Left renal cortex interstitium (tissue), 4 donors: Measurements from ENCODE around the gene SSU72. TPM values are rescaled to one million over a fixed set of nuclear protein-coding genes. Genes with fewer than 3 reads are reported as not detected.

Experiments used
- DNase-seq, 4 donors: peaks; one replicate each; pipeline ENCODE4 v3.0.0-alpha.2; 2013; ENCODE audit warnings: low read depth in 4 of 4, low spot score in 2 of 4, missing footprints in 1 of 4
- polyA plus RNA-seq, 4 donors: library from polyadenylated mRNA; unstranded; fragments of 120-200 nt; gene quantifications; one replicate each; pipeline ENCODE4 v1.2.1, GENCODE V29; 2013; ENCODE audit not compliant: insufficient read length in 4 of 4

SSU72 gene
- 10 to 100 TPM; 76.6 to 95.9 (median 82.9) TPM for polyA plus RNA-seq

GRCh38 chr1:1574721-1575537 is at the start of gene SSU72:
SSU72 (minus strand) TSS chr1:1574863; CDS start chr1:1574557, 306 bp downstream.
- peak in 3 of 4 donors; percentile 78 to 87 (median 78) for DNase-seq

- no peak for DNase-seq
These were observed 49.2 kb upstream of the SSU72 start for GRCh38 chr1:1623631-1624442.

DNA sequence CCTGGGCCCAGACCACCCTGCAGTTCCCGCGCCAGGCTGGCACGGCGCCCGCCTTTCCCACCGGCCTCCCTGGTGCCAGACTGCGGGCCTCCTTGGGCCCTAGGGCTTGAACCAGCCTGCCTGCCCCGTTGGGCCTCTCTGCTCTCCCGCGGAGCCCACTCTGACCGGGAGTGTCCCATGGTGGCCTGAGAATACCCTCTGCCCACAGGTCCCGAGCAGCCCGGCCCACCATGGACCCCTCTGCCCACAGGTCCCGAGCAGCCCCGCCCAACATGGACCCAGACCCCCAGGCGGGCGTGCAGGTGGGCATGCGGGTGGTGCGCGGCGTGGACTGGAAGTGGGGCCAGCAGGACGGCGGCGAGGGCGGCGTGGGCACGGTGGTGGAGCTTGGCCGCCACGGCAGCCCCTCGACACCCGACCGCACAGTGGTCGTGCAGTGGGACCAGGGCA is 48.5 kb upstream of the SSU72 start:
- DNase-seq: no peak

- DNase-seq: no peak
These were observed 48.1 kb upstream of the SSU72 start for GRCh38 chr1:1622788-1623094.

GRCh38 chr1:1622010-1622787 is 47.5 kb upstream of the SSU72 start:
- DNase-seq: no peak

GRCh38 chr1:1621173-1622009 is 46.7 kb upstream of the SSU72 start:
- DNase-seq: no peak

GRCh38 chr1:1620433-1621139 is 45.9 kb upstream of the SSU72 start:
- DNase-seq: no peak

DNA sequence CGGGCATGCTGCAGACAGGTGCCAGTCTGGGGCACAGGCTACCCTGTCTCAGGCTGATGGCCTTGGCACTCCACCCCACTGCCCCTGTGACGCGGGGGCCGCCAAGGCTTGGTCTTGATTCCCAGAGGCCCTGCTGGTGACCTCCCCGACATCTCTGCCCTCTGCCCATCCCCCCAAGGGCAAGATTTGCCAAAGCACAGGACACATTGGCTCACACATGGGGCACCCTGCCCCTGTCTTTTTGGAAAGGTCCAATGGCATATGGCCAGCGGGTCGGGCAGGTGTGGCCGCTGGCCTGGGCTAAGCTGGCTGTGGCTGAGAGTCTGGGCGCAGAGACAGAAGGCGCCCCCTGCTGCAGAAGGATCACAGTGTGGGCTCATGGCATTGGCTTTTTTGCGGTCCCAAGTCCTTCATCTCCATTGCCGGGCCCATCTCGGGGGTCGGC is 45.3 kb upstream of the SSU72 start:
- DNase-seq: no peak

GRCh38 chr1:1618396-1619068 is 43.9 kb upstream of the SSU72 start:
- DNase-seq: no peak

DNA sequence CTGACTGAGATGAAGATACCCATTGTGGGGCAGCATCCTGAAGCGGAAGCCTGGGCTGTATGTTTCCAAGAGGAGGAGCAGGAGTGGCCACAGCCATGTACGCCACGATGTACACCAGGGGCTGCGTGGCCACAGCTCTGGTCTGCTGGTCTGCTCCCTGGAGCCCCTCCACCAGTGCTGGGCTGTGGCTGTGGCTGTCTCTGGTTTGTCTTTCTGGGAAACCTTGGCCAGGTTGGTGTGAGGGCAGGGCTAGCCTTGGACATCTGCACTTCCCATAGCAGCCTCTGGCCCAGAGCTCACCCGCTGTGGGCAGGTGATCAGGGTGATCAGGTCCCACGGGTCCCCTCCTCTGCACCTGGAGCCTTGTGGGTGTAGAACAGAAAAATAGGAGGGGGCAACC is 43.3 kb upstream of the SSU72 start:
- no peak for DNase-seq

DNA sequence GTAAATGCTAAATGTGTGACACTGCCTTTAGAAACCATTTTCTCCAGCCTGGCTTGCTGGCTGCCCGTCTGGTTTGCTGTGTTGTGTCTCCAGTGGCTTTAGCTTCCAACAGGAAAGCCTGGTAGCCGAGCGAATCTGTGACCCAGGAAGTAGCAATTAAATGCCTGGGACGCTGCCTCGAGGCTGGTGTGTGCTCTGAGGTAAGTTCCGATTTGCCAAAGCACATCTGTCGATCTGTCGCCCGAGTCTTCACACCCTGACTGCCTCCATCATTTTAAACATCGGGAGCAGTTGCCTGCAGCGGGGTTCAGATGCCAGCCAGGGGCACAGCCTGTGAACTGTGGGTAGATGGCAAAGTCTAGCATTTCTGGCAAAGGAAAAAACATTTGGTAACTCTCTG is 42.9 kb upstream of the SSU72 start:
- DNase-seq: no peak

DNA sequence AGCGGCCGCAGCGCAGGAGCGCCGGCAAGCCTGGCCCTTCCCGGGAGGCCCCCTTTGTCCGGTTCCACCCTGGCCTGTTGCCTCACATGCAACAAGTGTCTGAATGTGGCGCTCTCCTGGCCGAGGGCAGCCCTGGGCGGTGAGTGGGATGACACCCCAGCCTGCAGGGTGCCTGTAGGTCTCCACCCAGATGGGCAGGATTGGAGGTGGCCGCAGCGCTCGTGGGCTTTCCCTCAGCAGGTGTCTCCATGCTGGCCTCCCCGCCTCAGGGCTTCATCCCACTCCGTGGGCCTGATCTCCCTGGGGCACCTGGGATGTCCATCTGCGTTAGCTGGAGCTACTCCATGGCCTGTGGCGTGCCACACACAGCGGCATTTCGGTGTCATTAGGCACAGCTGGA is 42.2 kb upstream of the SSU72 start:
- no peak for DNase-seq

GRCh38 chr1:1616045-1616790 is 41.6 kb upstream of the SSU72 start:
- DNase-seq: no peak

DNA sequence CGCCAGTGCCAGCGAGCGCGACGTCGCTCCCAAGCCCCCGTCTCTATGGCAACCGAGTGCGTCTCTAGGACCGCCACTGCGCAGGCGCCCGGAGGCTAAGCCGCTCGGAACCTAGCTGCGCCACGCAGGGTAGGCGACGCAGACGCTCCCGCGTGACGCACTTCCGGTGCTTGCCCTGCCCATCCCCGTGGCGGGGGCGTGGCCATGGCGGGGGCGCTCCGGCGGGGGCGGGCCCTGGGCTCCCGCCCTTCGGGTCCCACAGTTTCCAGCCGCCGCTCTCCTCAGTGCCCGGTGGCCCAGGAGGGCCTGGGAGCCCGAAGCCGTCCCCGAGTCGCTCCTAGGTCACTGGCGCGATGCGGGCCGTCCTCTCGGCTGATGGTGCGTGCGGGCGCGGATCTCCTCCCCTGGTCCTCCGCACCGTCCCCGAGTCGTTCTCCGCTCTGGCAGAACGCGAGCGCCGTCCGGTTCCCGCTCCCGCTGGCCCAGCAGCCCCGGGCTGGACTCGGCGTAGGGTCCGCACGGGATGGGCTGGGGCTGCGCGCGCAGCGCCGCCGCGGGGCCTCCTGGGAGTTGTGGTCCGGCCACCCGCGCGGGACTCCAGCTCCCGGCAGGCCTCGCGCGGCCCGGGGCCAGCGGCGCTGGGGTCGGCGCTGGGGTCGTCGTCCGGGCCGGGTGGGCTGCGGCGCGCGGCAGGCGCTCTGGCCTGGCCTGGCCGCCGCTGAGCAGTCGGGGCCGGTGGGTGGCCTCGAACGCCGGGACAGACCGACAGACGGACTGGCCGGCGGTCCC is 40.8 kb upstream of the SSU72 start, which contains the start of gene MIB2:
Gene MIB2 (plus strand): TSS at position 245 of the 789 bp plus-strand sequence. CDS start 7,953 bp downstream, outside the sequence.
- DNase-seq: peak in 3 of 4 donors; percentile 86 to 91 (median 86)

GRCh38 chr1:1614954-1615255 is 40.2 kb upstream of the SSU72 start:
- no peak for DNase-seq

DNA sequence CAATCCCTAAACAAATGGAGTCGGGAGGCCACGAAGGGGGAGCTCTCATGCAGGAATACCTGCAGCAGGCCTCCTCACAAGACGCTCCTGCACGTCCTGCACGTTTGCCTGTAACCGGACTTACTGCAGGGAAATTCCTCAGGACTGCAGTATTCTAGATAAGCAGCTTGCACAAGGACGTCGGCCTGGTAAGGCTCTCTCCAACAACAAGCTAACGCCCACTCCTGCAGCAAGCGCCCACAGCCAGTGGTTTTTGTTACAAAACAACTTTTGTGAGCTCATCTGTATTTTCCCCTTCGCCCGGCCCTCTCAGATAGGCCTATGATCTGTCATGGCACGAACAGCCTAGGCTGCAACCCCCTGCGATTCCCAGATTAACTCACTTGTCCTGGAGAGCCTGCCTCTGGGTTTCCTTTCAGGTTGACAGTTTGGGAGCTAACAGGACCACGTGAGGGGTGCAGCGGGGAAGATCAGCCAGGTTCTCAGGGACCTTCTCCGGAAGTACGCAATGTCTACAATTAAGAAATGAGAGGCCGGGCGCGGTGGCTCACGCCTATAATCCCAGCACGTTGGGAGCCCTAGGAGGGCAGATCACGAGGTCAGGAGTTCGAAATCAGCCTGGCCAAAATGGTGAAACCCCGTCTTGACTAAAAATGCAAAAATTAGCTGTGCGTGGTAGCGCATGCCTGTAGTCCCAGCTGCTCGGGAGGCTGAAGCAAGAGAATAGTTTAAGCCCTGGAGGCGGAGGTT is 39.7 kb upstream of the SSU72 start:
- DNase-seq: no peak
